AG20443 (cell line): Measurements from ENCODE around the gene SOCS2.
"Not testable (repeated sequence)": the region's sequence is repeated elsewhere in the genome, so short reads cannot be mapped to it uniquely, and the experiment has no call there.

Experiments used
- DNase-seq: peaks from one replicate; pipeline ENCODE4 v3.0.0; 2012; ENCODE audit warnings: low spot score, mixed read lengths

The SOCS2 gene

GRCh38 chr12:93593843-93594242 lies 21.4 kb downstream of the SOCS2 start:
- DNase-seq, result no peak

- DNase-seq, result no peak
These were observed 22.4 kb downstream of the SOCS2 start for GRCh38 chr12:93594766-93595311.

GRCh38 chr12:93595351-93595750 lies 22.9 kb downstream of the SOCS2 start:
- no peak for DNase-seq

GRCh38 chr12:93597608-93598007 lies 25.1 kb downstream of the SOCS2 start:
- no peak for DNase-seq

GRCh38 chr12:93599192-93599591 lies 26.7 kb downstream of the SOCS2 start:
- DNase-seq, result no peak

GRCh38 chr12:93601591-93601990 lies 29.1 kb downstream of the SOCS2 start:
- DNase-seq, result no peak

- no peak for DNase-seq
These were observed 30.6 kb downstream of the SOCS2 start for GRCh38 chr12:93602897-93603668.

GRCh38 chr12:93603762-93604161 lies 31.3 kb downstream of the SOCS2 start:
- no peak for DNase-seq

- no peak for DNase-seq
These were observed 35.8 kb downstream of the SOCS2 start for GRCh38 chr12:93608313-93608712.

GRCh38 chr12:93609281-93610192 lies 37.1 kb downstream of the SOCS2 start:
- no peak for DNase-seq

- DNase-seq, result no peak
These were observed 40.3 kb downstream of the SOCS2 start for GRCh38 chr12:93612776-93613175.

GRCh38 chr12:93614917-93615596 lies 42.6 kb downstream of the SOCS2 start:
- DNase-seq, result peak; percentile 49

- DNase-seq, result no peak
These were observed 44.2 kb downstream of the SOCS2 start for GRCh38 chr12:93616584-93617101.

GRCh38 chr12:93618891-93619410 lies 46.5 kb downstream of the SOCS2 start:
- no peak for DNase-seq

GRCh38 chr12:93621986-93622385 lies 49.5 kb downstream of the SOCS2 start:
- no peak for DNase-seq

- peak; percentile 59 for DNase-seq
These were observed 50.0 kb downstream of the SOCS2 start for GRCh38 chr12:93622485-93622884.

GRCh38 chr12:93624595-93625294 lies 52.3 kb downstream of the SOCS2 start:
- DNase-seq, result peak; percentile 83

GRCh38 chr12:93625295-93625645 lies 52.8 kb downstream of the SOCS2 start:
- not testable (repeated sequence) for DNase-seq

GRCh38 chr12:93626160-93626559 lies 53.7 kb downstream of the SOCS2 start:
- no peak for DNase-seq
